Transverse colon (tissue), 4 donors: ENCODE data around the gene GDF2. TPM values are rescaled to one million over a fixed set of nuclear protein-coding genes. Genes with fewer than 3 reads are reported as not detected.

Experiments
- DNase-seq: peaks from one replicate; pipeline ENCODE4 v3.0.0-alpha.2; 2019
- H3K27ac ChIP-seq, 4 donors: fragments of 200-600 bp; sonication (generic); 2 replicates each; pipeline ENCODE4 v1.5.1; 2016 to 2018; ENCODE audit warnings: inconsistent platforms in 4 of 4
- H3K27me3 ChIP-seq: fragments of 200-600 bp; sonication (generic); 2 replicates; pipeline ENCODE4 v1.5.1; 2017; ENCODE audit warnings: inconsistent platforms
- H3K36me3 ChIP-seq, 4 donors: fragments of 200-600 bp; sonication (generic); 2 replicates each; pipeline ENCODE4 v1.5.1; 2017 to 2019; ENCODE audit warnings: inconsistent platforms in 4 of 4
- H3K4me1 ChIP-seq, 4 donors: fragments of 200-600 bp; sonication (generic); 2 replicates each; pipeline ENCODE4 v1.5.1; 2017 to 2020; ENCODE audit warnings: inconsistent platforms in 4 of 4
- H3K4me3 ChIP-seq, 4 donors: fragments of 200-600 bp; sonication (generic); 1 replicate in 1 of 4; 2 replicates in 3 of 4; pipeline versions ENCODE4 v1.5.1 to v1.6.1; 2017 to 2019; ENCODE audit warnings: inconsistent platforms in 4 of 4
- H3K9me3 ChIP-seq, 2 donors: fragments of 200-600 bp; sonication (generic); 2 replicates each; pipeline ENCODE4 v1.5.1; 2017 to 2019; ENCODE audit warnings: inconsistent platforms in 2 of 2
- EP300 ChIP-seq: sonication (generic); formaldehyde crosslinking; IDR thresholded peaks from one replicate; pipeline ENCODE4 v1.6.1; 2017; ENCODE audit warnings: antibody characterized with exemption, low read depth
- POLR2A ChIP-seq: fragments of 450-650 bp; IDR thresholded peaks from one replicate; pipeline ENCODE4 v1.6.1; 2016; ENCODE audit warnings: antibody characterized with exemption, mild to moderate bottlenecking, moderate library complexity
- POLR2AphosphoS5 ChIP-seq, 3 donors: sonication (generic); formaldehyde crosslinking; IDR thresholded peaks; one replicate each; pipeline ENCODE4 v1.6.1; 2016; ENCODE audit warnings: antibody characterized with exemption in 3 of 3
- WGBS, 2 donors: methylation state at CpG; one replicate each; pipeline ENCODE4 v1.1.5; 2018; ENCODE audit warnings: low coverage in 1 of 2; 5-methylcytosine and 5-hydroxymethylcytosine counted together
- in situ Hi-C, 4 donors: fragments of 200-750 bp; cut with MboI; loops; one replicate each; pipeline versions ENCODE4 v1.15.0 to v1.15.1; 2017; ENCODE audit warnings: low sequenced_read_pairs in 3 of 4, low pct_ligation_motif_present in 1 of 4, low pct_unique_long_range_greater_than_20kb in 1 of 4
- intact Hi-C: fragments of 100-400 bp; cut with DNase I; formaldehyde crosslinking; loops from one replicate; pipeline ENCODE4 v1.15.1; 2023; ENCODE audit warnings: low total_unique reads
- total RNA-seq, 4 donors: library from RNA; depleted of rRNA; stranded (reverse); fragments of >200 nt; gene quantifications; one replicate each; pipeline ENCODE4 v1.1.0, GENCODE V29; 2016
- TF ChIP-seq, protein P1 (sequence below), 5 experiments: fragments of 200-600 bp in 3 of 5; fragments of 450-650 bp in 2 of 5; sonication (generic) in 3 of 5; IDR thresholded peaks; 1 replicate in 2 of 5; 2 replicates in 3 of 5; pipeline ENCODE4 v1.5.1; 2016 to 2017; ENCODE audit warnings: antibody characterized with exemption in 5 of 5, inconsistent platforms in 3 of 5, mild to moderate bottlenecking in 2 of 5, moderate library complexity in 1 of 5

GDF2 gene
- total RNA-seq, 4 donors from 2014 or later: not detected

DNA sequence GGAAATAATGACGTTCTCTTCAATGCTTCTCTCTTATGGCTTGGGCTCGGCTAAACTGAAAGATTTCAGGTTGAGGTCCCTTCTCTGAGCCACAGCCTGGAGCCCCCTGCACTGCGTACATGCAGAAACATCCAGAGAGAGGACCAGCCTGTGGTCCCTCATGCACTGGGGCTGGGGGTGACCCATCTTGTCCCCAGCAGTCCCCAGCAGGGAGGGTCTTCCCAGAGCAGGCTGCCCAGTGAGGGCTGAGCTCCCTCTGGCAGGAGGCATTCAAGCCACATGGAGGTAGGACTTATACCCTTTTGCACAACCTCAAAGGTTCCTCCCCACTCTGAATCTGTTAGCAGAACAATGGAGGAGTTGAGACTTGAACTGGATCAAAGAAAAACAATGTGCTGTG lies 14.9 kb upstream of the GDF2 start:
- no peak for DNase-seq
- Histone ChIP-seq H3K9me3 (no peaks in the 10 kb centered on the region), H3K4me1 (peaks cover 0 to 13% (median 11%) of the 10 kb centered on the region in 4 donors), H3K27me3 (peaks cover 2% of the 10 kb centered on the region), H3K27ac (no peak overlapping the region), H3K4me3 (no peak overlapping the region), H3K36me3 (no peaks in the 10 kb centered on the region)
- in situ Hi-C loops: loop anchor here in 2 of 4 donors (10.0 to 25.0 kb wide), 2 partner anchors 270 to 273 kb away; no protein-coding TSS in a partner anchor
- intact Hi-C loops: no loop called here
- TF ChIP-seq POLR2A: no peak
- TF ChIP-seq, protein P1, sequence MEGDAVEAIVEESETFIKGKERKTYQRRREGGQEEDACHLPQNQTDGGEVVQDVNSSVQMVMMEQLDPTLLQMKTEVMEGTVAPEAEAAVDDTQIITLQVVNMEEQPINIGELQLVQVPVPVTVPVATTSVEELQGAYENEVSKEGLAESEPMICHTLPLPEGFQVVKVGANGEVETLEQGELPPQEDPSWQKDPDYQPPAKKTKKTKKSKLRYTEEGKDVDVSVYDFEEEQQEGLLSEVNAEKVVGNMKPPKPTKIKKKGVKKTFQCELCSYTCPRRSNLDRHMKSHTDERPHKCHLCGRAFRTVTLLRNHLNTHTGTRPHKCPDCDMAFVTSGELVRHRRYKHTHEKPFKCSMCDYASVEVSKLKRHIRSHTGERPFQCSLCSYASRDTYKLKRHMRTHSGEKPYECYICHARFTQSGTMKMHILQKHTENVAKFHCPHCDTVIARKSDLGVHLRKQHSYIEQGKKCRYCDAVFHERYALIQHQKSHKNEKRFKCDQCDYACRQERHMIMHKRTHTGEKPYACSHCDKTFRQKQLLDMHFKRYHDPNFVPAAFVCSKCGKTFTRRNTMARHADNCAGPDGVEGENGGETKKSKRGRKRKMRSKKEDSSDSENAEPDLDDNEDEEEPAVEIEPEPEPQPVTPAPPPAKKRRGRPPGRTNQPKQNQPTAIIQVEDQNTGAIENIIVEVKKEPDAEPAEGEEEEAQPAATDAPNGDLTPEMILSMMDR (IDR thresholded peaks at IDR 0.05): no peak
- no peak for TF ChIP-seq EP300
- TF ChIP-seq POLR2AphosphoS5 (IDR thresholded peaks at IDR 0.05): no peak
- 80 to 83% methylated on average over 3 of the region's 3 CpGs for WGBS, 2 donors

DNA sequence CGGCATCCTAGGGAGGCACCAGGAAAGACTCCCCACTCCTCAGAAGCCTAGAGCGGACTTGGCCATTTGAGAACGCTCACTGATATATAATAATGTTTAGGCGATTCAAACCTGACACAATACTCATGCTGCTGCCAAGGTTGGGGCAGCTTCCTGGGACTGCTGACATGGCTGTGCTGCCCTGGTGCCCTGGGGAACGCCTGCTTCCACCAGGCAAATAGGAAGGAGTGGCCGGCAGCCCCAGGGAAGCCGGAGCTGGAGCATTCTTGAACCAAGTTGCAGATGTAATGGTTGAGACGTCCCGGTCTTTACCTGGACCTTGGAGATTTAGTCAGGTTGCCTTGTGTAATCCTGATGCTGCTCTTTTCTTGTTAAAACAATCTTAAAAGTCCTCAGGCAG lies 13.5 kb upstream of the GDF2 start:
- WGBS, 2 donors: 86% methylated on average over 9 of the region's 9 CpGs; no CpG with 5 or more reads in 1 of the 2 donors
- H3K4me1 ChIP-seq: peaks cover 0 to 13% (median 11%) of the 10 kb centered on the region in 4 donors
- intact Hi-C loops: no loop called here

DNA sequence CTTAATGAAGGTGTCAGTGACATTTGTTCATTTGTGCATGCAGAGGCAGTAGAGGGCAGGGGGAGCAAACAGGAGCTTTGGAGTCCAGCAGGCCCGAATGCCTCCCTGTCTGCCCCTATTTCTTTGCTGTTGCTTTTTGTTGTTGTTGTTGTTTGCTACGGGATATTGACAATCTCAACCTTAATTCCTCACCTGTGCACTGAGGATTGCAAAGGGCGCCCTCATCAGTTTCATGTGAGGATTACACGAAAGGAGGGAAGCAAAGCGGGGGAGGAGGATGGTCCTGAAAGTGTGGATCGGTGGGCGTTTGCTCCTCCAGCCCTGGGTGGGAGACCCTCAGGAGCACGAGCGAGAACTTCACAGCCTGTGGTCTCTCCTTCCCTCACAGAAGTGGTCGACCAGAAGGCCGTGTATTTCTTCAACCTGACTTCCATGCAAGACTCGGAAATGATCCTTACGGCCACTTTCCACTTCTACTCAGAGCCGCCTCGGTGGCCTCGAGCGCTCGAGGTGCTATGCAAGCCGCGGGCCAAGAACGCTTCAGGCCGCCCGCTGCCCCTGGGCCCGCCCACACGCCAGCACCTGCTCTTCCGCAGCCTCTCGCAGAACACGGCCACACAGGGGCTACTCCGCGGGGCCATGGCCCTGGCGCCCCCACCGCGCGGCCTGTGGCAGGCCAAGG lies 12.7 kb upstream of the GDF2 start:
- Histone ChIP-seq H3K36me3 (no peaks in the 10 kb centered on the region), H3K27ac (no peak overlapping the region), H3K9me3 (no peaks in the 10 kb centered on the region), H3K4me3 (no peak overlapping the region), H3K4me1 (peaks cover 0 to 13% (median 11%) of the 10 kb centered on the region in 4 donors), H3K27me3 (no peaks in the 10 kb centered on the region)
- intact Hi-C loops (loop anchor here (10.0 kb wide), 1 partner anchor 125 kb away; no protein-coding TSS in a partner anchor), in situ Hi-C loops (loop anchor here (5.0 to 25.0 kb wide), 4 partner anchors 267 to 285 kb away; no protein-coding TSS in a partner anchor)
- 88 to 94% methylated on average over 7 to 24 of the region's 34 CpGs for WGBS, 2 donors
- no peak for DNase-seq
- TF ChIP-seq, protein P1 (IDR thresholded peaks at IDR 0.05): peak in 3 of 5 experiments; percentile 17 to 28 (median 18)
- no peak for TF ChIP-seq POLR2A

More for the DNA sequence above, 13.5 kb upstream of the GDF2 start:
- Histone ChIP-seq H3K9me3 (no peaks in the 10 kb centered on the region), H3K36me3 (no peaks in the 10 kb centered on the region), H3K4me3 (no peak overlapping the region), H3K27ac (no peak overlapping the region), H3K27me3 (no peaks in the 10 kb centered on the region)
- DNase-seq: no peak
- no peak for TF ChIP-seq EP300
- no peak for TF ChIP-seq POLR2A
- TF ChIP-seq POLR2AphosphoS5 (IDR thresholded peaks at IDR 0.05): no peak
- TF ChIP-seq, protein P1 (IDR thresholded peaks at IDR 0.05): no peak
- in situ Hi-C loops: loop anchor here in 2 of 4 donors (10.0 to 25.0 kb wide), 2 partner anchors 271 to 274 kb away; no protein-coding TSS in a partner anchor

DNA sequence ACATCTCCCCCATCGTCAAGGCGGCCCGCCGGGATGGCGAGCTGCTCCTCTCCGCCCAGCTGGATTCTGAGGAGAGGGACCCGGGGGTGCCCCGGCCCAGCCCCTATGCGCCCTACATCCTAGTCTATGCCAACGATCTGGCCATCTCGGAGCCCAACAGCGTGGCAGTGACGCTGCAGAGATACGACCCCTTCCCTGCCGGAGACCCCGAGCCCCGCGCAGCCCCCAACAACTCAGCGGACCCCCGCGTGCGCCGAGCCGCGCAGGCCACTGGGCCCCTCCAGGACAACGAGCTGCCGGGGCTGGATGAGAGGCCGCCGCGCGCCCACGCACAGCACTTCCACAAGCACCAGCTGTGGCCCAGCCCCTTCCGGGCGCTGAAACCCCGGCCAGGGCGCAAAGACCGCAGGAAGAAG lies 12.2 kb upstream of the GDF2 start:
- intact Hi-C loops: loop anchor here (10.0 kb wide), 1 partner anchor 125 kb away; no protein-coding TSS in a partner anchor
- no peaks in the 10 kb centered on the region for H3K36me3 ChIP-seq
- H3K9me3 ChIP-seq: no peaks in the 10 kb centered on the region
- 97 to 100% methylated on average over 2 to 29 of the region's 37 CpGs for WGBS, 2 donors
- no peak overlapping the region for H3K27ac ChIP-seq
- in situ Hi-C loops: loop anchor here in 3 of 4 donors (5.0 to 25.0 kb wide), 3 partner anchors 268 to 285 kb away; no protein-coding TSS in a partner anchor
- no peaks in the 10 kb centered on the region for H3K27me3 ChIP-seq
- no peak for TF ChIP-seq POLR2A
- TF ChIP-seq, protein P1 (IDR thresholded peaks at IDR 0.05): no peak
- H3K4me3 ChIP-seq: no peak overlapping the region
- peaks cover 0 to 13% (median 11%) of the 10 kb centered on the region in 4 donors for H3K4me1 ChIP-seq
- no peak for DNase-seq
